Stimulated activated CD4-positive, alpha-beta T cell treated with anti-CD3 and anti-CD28 coated beads, TNF-alpha, amount 100 ng/mL, for 48 hours (primary cell): Measurements from ENCODE around the gene NME3.

Source experiments
- DNase-seq, 3 donors: peaks; one replicate each; pipeline ENCODE4 v3.0.0-alpha.2; 2020; ENCODE audit warnings: low read depth in 3 of 3

Gene NME3

GRCh38 chr16:1793578-1794220, 22.4 kb upstream of the NME3 start, which contains the start of gene IGFALS:
IGFALS (minus strand) TSS chr16:1793705; CDS start chr16:1793652, 53 bp downstream.
- DNase-seq = no peak

- no peak for DNase-seq
These were observed 21.7 kb upstream of the NME3 start for GRCh38 chr16:1792836-1793577.

- no peak for DNase-seq
These were observed 20.8 kb upstream of the NME3 start for GRCh38 chr16:1791943-1792812.

DNA sequence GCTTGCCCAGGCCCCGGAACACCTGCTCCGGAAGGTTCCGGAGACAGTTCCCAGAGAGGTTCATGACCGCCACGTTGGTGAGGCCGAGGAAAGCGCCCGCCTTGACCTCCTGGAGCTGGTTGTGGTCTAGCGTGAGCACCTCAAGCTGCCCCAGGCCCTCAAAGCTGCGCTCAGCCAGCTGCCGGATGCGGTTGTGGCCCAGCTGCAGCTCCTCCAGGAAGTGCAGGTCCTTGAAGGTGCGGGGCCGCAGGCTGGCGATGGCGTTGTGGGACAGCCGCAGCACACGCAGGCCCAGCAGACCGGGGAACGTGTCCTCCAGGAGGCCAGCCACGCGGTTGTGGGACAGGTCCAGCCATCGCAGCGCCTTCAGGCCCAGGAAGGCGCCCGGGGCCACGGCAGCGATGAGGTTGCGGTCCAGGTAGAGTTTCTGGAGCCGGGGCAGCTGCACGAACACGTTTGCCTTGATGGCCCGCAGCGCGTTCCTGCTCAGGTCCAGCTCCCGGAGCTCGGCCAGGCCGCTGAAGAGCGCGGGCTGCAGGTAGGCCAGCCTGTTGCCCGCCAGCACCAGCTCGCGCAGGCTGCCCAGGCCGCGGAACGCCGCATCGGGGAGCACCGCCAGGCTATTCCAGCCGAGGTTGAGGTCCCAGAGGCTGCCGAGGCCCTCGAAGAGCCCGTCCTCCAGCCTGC, 20.1 kb upstream of the NME3 start:
- no peak for DNase-seq

DNA sequence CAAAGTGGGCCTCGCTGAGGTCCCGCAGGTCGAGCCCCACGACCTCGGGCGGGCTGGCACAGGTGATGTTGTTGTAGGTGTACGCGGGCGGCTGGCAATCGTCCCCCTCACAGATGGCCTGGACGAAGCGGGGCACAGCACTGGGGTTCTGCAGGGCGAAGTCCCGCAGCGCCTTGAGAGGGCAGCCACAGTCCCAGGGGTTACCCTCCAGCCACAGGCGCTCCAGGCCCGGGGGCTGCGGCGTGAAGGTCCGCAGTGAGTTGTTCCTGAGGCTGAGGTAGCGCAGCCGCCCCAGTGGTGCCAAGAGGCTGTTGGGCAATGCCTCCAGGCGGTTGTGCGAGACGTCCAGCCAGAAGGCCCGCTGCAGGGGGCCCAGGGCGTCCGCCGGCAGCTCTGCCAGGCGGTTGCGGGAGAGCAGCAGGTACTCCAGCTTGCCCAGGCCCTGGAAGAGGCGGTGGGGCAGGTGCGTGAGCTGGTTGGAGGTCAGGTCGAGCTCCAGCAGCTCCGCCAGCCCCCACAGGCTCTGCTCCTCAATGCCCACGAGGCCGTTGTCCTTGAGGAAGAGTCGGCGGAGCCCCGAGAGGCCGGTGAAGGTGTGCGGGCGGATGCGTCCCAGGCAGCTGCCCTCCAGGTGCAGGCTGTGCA, 19.4 kb upstream of the NME3 start:
- no peak for DNase-seq

DNA sequence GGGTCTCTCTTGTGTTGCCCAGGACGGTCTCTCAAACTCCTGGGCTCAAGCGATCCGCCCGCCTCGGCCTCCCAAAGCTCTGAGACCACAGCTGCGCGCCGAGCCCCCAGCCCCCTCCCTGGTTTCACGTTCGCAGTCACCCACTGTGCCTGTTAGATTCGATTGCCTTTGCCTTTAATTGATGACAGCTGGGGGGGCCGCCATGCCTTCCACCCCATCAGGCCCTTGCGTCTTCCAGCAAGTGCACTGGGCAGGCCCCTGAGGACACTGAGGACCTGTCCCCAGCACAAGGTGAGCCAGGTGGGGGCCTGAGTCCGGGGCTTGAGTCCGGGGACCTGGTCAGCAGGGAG, 18.9 kb upstream of the NME3 start:
- DNase-seq = no peak

GRCh38 chr16:1789643-1790045, 18.3 kb upstream of the NME3 start:
- DNase-seq = no peak

DNA sequence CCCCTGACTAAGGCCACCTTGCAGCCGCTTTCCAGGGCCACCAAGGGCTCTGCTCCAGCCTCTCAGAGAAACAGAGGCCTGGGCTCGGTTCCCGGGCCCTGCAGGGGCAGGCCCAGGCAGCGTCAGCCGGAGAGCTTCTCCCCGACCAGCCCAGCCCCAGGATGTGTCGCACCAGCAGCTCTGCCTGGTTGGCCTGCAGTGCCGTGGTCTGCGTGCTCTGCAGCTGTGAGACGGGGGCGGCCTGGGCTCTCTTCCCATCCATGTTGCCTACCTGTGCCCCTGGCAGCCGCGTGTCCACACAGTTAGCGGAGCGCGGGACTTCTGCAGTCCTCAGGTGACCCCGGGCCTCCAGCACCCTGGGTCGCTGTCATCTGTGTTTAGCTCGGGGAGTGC, 17.4 kb upstream of the NME3 start:
- no peak for DNase-seq

DNA sequence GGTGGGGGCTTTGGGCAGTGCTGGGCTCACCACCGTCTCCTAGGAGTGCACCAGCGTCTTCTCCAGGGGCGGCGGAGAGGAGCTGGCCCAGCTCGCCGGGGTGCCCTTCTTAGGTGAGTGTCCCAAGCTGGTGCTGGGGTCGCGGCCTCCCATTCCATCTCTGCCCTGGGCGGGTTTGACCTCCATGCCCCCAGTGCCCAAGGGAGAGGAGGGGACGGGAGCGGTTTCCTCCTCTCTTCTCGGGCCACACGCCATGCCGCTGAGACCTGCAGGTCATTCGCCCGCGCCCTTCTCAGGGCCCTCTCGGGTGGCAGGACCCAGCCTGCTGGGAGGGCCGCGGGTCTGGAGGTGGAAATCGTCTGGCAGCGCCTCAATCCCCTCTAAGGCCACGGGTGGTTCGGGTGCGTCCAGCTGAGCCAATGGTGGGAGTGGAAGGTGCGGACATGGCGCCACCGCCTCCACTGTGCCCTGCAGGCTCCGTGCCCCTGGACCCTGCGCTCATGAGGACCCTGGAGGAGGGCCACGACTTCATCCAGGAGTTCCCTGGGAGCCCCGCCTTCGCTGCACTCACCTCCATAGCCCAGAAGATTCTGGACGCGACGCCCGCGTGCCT, 16.9 kb upstream of the NME3 start:
- DNase-seq = no peak

GRCh38 chr16:1787322-1788094, 16.2 kb upstream of the NME3 start:
- no peak for DNase-seq

GRCh38 chr16:1787056-1787321, 15.6 kb upstream of the NME3 start:
- DNase-seq = no peak

- no peak for DNase-seq
These were observed 15.1 kb upstream of the NME3 start for GRCh38 chr16:1786242-1787055.

DNA sequence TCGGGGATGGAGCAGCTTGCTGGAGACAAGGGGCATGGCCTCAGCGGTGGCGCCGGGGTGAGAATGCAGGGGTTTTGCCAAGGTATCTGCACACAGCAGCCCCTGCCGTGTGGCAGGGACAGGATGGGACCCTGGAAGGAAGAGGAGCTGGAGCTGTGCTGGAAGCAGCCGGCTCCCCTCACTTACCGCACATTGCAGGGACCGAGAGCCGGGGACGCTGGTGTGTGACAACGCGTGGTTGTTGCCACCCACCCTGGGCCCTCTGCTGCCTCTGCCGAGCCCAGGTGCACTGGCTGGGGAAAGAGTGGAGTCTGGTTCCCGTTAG, 14.5 kb upstream of the NME3 start:
- no peak for DNase-seq

DNA sequence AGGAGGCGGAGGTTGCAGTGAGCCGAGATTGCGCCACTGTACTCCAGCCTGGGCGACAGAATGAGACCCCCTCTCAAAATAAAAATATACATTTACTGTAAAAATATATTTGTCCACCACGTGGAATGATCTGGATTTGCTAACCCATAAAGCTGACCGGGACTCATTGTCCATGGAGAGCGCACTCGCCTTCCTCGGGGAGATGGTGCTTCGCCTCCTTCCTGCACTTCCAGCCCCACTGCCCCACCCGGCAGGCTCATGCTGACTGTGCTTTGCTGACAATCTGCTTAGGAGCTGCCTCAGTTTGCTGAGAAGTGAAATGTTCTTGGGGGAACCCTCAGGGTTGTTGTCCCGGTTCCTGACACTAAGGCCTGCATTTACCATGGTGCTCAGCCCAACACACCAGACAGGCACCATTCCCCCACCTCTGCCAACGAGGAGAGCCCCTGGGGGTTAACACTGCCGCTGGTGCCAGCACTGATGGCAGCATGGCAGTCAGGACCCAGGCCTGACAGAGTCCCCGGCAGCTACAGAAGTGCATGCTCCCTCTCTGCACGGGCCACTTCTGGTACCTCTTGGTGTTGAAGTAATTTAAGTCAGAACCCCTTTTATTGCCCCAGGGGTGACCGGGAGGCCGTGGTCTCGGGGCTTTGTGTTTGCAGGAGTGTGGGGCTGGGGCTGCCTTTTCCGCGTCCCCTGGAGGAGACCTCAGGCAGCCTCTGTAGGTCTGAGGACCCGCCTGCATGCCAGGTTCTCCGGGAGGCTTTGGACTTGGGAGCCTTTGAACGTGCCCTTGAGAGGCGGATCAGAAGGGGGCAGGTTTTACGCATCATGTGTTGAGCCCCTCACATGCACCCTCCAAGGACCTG, 13.9 kb upstream of the NME3 start:
- no peak for DNase-seq

- peak; percentile 95 to 100 (median 95) for DNase-seq
These were observed 11.3 kb upstream of the NME3 start, which contains the start of the genes NUBP2 and SPSB3 for GRCh38 chr16:1782408-1783264. NUBP2 (plus strand) TSS chr16:1782960; CDS start chr16:1783021, 61 bp downstream. SPSB3 (minus strand) TSS chr16:1782571; CDS start chr16:1781483, 1,088 bp downstream.

DNA sequence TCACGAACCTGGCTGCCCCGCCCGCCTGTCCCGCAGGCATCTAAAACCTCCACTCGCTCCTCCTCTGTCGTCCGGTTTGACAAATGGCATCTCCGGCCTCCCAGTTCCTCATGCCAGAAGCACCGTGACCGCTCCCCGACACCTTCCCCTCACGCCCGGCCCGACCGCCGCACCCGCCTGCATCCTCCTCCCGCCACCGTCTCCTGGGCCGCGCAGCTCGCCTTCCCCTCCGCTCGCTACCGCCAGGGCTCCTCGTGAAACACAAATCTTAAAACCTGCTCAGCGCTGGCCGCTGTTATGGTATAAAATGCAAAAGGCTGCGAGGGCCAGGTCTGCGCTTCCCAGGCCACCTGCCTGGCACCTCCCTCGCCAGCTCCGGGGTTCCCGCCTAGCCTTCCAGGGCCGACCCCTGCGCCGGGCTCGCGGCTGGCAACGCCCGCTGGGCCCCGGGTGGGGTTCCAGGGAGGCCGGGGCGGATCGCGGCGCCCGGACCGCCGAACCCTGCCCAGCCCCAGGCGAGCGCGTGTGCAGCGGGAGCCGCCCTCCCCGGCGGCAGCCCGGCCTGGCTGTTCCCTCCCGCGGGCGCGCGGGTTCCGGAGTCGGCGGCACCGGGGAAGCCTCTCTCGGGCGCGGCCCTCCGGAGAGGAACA, 10.5 kb upstream of the NME3 start:
- DNase-seq = peak in 1 of 3 donors; percentile 32

DNA sequence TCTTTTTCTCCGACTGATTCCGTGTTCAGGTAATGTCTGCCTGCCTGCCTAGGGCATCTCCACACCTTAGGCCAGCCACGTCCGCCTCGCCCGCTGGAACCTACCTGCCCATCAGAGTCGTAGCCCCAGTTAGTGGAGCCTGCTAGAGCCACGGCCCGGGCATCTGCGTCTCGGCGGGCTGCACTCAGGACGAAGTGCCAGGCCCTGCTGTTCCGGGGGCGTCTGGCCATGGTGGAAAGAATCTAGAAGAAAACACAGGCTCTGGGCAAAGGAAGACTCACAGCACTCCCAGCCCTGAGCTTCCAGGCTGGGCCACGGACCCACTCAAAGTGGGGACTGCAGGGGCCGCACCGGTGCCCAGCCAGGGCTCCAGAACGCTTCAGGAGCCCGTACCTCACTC, 9.9 kb upstream of the NME3 start:
- no peak for DNase-seq
